22Rv1 (cell line): ENCODE data around the gene PSD2.

Experiments
- ZFX ChIP-seq: fragments of 450-650 bp; IDR thresholded peaks from 2 replicates; pipeline ENCODE4 v1.6.1; 2017; ENCODE audit warnings: antibody characterized with exemption, borderline replicate concordance
- TF ChIP-seq, protein P1 (sequence below): fragments of 450-650 bp; IDR thresholded peaks from 2 replicates; pipeline ENCODE4 v1.5.1; 2017; ENCODE audit warnings: mild to moderate bottlenecking

GRCh38 chr5:139795074-139796001 is at the start of gene PSD2:
- TF ChIP-seq, protein P1, sequence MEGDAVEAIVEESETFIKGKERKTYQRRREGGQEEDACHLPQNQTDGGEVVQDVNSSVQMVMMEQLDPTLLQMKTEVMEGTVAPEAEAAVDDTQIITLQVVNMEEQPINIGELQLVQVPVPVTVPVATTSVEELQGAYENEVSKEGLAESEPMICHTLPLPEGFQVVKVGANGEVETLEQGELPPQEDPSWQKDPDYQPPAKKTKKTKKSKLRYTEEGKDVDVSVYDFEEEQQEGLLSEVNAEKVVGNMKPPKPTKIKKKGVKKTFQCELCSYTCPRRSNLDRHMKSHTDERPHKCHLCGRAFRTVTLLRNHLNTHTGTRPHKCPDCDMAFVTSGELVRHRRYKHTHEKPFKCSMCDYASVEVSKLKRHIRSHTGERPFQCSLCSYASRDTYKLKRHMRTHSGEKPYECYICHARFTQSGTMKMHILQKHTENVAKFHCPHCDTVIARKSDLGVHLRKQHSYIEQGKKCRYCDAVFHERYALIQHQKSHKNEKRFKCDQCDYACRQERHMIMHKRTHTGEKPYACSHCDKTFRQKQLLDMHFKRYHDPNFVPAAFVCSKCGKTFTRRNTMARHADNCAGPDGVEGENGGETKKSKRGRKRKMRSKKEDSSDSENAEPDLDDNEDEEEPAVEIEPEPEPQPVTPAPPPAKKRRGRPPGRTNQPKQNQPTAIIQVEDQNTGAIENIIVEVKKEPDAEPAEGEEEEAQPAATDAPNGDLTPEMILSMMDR: no peak
- TF ChIP-seq ZFX: no peak
